Measurements from ENCODE around the gene SLC26A11.
"Not testable (repeated sequence)": the region's sequence is repeated elsewhere in the genome, so short reads cannot be mapped to it uniquely, and the experiment has no call there.

- TF ChIP-seq POLR2AphosphoS5 (IDR thresholded peaks at IDR 0.05); CTCF (IDR thresholded peaks at IDR 0.05); EP300 (IDR thresholded peaks at IDR 0.05); POLR2A (IDR thresholded peaks at IDR 0.05; ENCODE audit: low read depth): not testable (repeated sequence)
Observed at GRCh38 chr17:80300756-80301155, 80.5 kb downstream of the SLC26A11 start.

Data from esophagus muscularis mucosa (tissue), 4 donors.